Glomerular endothelial cell (primary cell): ENCODE results near the gene SSB. TPM values are rescaled to one million over a fixed set of nuclear protein-coding genes. Genes with fewer than 3 reads are reported as not detected.
A peak's percentile ranks its signal among the peaks of the same experiment; 100 is the strongest.
"Not testable (repeated sequence)": the region's sequence is repeated elsewhere in the genome, so short reads cannot be mapped to it uniquely, and the experiment has no call there.

Experiments used
- DNase-seq: peaks from one replicate; pipeline ENCODE4 v3.0.0-alpha.2; 2011; ENCODE audit warnings: low read depth, low spot score; ENCODE audit errors: extremely low read depth
- total RNA-seq: library from RNA; depleted of rRNA; stranded (reverse); fragments of >200 nt; gene quantifications from 2 replicates; pipeline ENCODE4 v1.2.3, GENCODE V29; 2015

SSB gene
- 84.8 and 92.9 TPM in 2 replicates for total RNA-seq

GRCh38 chr2:169798718-169799592 is at the start of gene SSB:
SSB (plus strand) TSS chr2:169798871; CDS start chr2:169800961, 2,090 bp downstream.
- DNase-seq: no peak

- DNase-seq: no peak
Measured at GRCh38 chr2:169752752-169753151, 45.9 kb upstream of the SSB start.

- no peak for DNase-seq
Measured at GRCh38 chr2:169755083-169755870, 43.4 kb upstream of the SSB start.

GRCh38 chr2:169756342-169756741 is 42.3 kb upstream of the SSB start:
- DNase-seq: no peak

- no peak for DNase-seq
Measured at GRCh38 chr2:169757356-169757755, 41.3 kb upstream of the SSB start.

- no peak for DNase-seq
Measured at GRCh38 chr2:169757778-169758177, 40.9 kb upstream of the SSB start.

GRCh38 chr2:169759987-169760386 is 38.7 kb upstream of the SSB start:
- no peak for DNase-seq

- not testable (repeated sequence) for DNase-seq
Measured at GRCh38 chr2:169760798-169761197, 37.9 kb upstream of the SSB start.

GRCh38 chr2:169761251-169761969 is 37.3 kb upstream of the SSB start:
- no peak for DNase-seq

- no peak for DNase-seq
Measured at GRCh38 chr2:169761970-169762292, 36.7 kb upstream of the SSB start.

- no peak for DNase-seq
Measured at GRCh38 chr2:169765523-169765922, 33.1 kb upstream of the SSB start.

GRCh38 chr2:169767243-169767888 is 31.3 kb upstream of the SSB start:
- peak; percentile 39 for DNase-seq

GRCh38 chr2:169768262-169768995 is 30.2 kb upstream of the SSB start:
- DNase-seq: no peak

- DNase-seq: no peak
Measured at GRCh38 chr2:169771021-169771420, 27.6 kb upstream of the SSB start.

GRCh38 chr2:169771612-169772011 is 27.1 kb upstream of the SSB start:
- no peak for DNase-seq

GRCh38 chr2:169772651-169773050 is 26.0 kb upstream of the SSB start:
- DNase-seq: no peak

GRCh38 chr2:169775354-169775753 is 23.3 kb upstream of the SSB start:
- DNase-seq: no peak

GRCh38 chr2:169775765-169776164 is 22.9 kb upstream of the SSB start:
- DNase-seq: no peak

GRCh38 chr2:169776252-169776761 is 22.4 kb upstream of the SSB start:
- no peak for DNase-seq

GRCh38 chr2:169778446-169778845 is 20.2 kb upstream of the SSB start:
- no peak for DNase-seq
